ENCODE data around the gene CD47. TPM values are rescaled to one million over a fixed set of nuclear protein-coding genes. Genes with fewer than 3 reads are reported as not detected.

CD47 gene
- total RNA-seq, 2 donors from 2014 or later: 6.4 to 12.0 TPM

DNA sequence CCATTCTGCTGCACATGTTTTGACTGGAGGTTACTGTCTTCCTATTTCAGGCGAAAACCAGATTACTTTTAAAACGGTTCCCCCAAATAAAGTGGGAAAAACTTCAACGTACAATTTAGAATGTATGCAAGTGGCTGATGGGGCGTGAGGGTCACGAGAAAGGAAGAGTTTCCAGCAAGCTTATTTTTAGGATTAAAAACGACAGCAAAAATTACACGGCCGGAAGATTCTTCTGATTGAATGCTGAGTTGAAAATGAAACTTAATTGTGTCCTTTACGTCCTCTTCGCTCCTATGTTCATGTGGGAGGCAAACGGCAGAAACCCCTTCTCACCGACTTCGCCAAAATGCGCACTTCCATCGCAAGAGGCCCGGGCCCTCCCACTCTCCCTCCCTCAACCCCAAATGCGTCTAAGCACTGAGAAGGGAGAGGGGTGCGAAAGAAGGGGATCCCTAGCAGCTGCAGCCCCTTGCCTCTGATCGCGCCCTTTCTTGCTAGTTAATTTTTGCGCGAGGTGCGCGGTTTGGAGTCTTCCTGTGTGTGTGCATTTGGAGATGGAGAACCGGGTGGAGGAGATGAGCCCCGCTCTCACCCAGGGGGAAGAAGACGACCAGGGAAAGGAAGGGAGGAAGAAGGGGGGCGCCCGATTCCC lies 656 bp downstream of the CD47 start:
- Histone ChIP-seq H3K9ac (ENCODE audit: extremely low read depth, low read length, poor library complexity, severe bottlenecking) (peak overlapping the region; percentile 45), H3K27me3 (ENCODE audit: control insufficient read depth, insufficient read depth, low read length, poor library complexity, severe bottlenecking) (peaks cover 63% of the 10 kb centered on the region), H3K4me1 (ENCODE audit: control insufficient read depth, insufficient read depth, low read length) (no peaks in the 10 kb centered on the region), H3K4me3 (ENCODE audit: low read length) (peak overlapping the region; percentile 90), H3K9me3 (ENCODE audit: control insufficient read depth, low read length) (no peaks in the 10 kb centered on the region), H3K27ac (ENCODE audit: low read depth, low read length) (peak overlapping the region; percentile 27), H3K36me3 (ENCODE audit: control insufficient read depth, insufficient read depth, low read length) (no peaks in the 10 kb centered on the region)
- H3K9me3 Mint-ChIP-seq: no peaks in the 10 kb centered on the region
- H3K36me3 Mint-ChIP-seq (ENCODE audit: low read depth): no peaks in the 10 kb centered on the region
- H3K4me1 Mint-ChIP-seq: no peaks in the 10 kb centered on the region
- TF ChIP-seq CTCF (conservative IDR thresholded peaks at IDR 0.05): no peak
- 0 to 1% methylated on average over 10 to 29 of the region's 29 CpGs for WGBS, 2 experiments (ENCODE audit: insufficient coverage in 1 of 2, insufficient read length in 1 of 2)
- peaks cover 48% of the 10 kb centered on the region for H3K27me3 Mint-ChIP-seq (ENCODE audit: insufficient read depth)
- peak overlapping the region; percentile 79 for H3K4me3 Mint-ChIP-seq
- no peak overlapping the region for H3K27ac Mint-ChIP-seq
- peak; percentile 73 for DNase-seq

- Histone ChIP-seq H3K27me3 (ENCODE audit: control insufficient read depth, insufficient read depth, low read length, poor library complexity, severe bottlenecking) (peaks cover 58% of the 10 kb centered on the region), H3K27ac (ENCODE audit: low read depth, low read length) (no peak overlapping the region), H3K4me3 (ENCODE audit: low read length) (peak overlapping the region; percentile 90), H3K9me3 (ENCODE audit: control insufficient read depth, low read length) (no peaks in the 10 kb centered on the region), H3K9ac (ENCODE audit: extremely low read depth, low read length, poor library complexity, severe bottlenecking) (no peak overlapping the region), H3K36me3 (ENCODE audit: control insufficient read depth, insufficient read depth, low read length) (no peaks in the 10 kb centered on the region), H3K4me1 (ENCODE audit: control insufficient read depth, insufficient read depth, low read length) (no peaks in the 10 kb centered on the region)
- WGBS, 2 experiments (ENCODE audit: insufficient coverage in 1 of 2, insufficient read length in 1 of 2): 19 to 20% methylated on average over 1 to 10 of the region's 10 CpGs
- no peaks in the 10 kb centered on the region for H3K36me3 Mint-ChIP-seq (ENCODE audit: low read depth)
- peaks cover 45% of the 10 kb centered on the region for H3K27me3 Mint-ChIP-seq (ENCODE audit: insufficient read depth)
- no peak for DNase-seq
- TF ChIP-seq CTCF (conservative IDR thresholded peaks at IDR 0.05): no peak
- peak overlapping the region; percentile 79 for H3K4me3 Mint-ChIP-seq
- no peak overlapping the region for H3K27ac Mint-ChIP-seq
- H3K9me3 Mint-ChIP-seq: no peaks in the 10 kb centered on the region
- H3K4me1 Mint-ChIP-seq: no peaks in the 10 kb centered on the region
These were observed 1.3 kb downstream of the CD47 start for GRCh38 chr3:108089579-108089978.

DNA sequence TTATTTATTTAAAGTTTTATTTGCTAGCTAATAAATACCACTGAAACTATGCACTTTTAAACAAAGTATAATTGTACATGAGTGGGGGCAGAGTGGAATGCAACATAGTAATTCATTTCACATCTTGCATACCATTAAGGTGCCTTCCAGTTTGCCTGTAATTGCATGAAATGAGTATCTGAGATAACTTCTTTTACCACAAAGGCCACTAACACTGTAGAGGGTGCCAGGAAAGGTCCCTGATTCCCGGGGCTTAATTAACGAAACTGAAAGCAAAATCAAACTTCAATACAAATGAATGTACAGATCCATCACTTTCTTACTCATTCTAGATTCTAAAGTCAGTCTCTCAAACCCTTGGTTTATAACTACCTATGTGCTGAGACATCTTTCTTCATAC lies 2.1 kb downstream of the CD47 start:
- Mint-ChIP-seq H3K36me3 (ENCODE audit: low read depth) (no peaks in the 10 kb centered on the region), H3K4me1 (no peaks in the 10 kb centered on the region), H3K9me3 (no peaks in the 10 kb centered on the region), H3K27me3 (ENCODE audit: insufficient read depth) (peaks cover 43% of the 10 kb centered on the region), H3K4me3 (no peak overlapping the region), H3K27ac (no peak overlapping the region)
- Histone ChIP-seq H3K27me3 (ENCODE audit: control insufficient read depth, insufficient read depth, low read length, poor library complexity, severe bottlenecking) (peaks cover 58% of the 10 kb centered on the region), H3K9me3 (ENCODE audit: control insufficient read depth, low read length) (no peaks in the 10 kb centered on the region), H3K4me3 (ENCODE audit: low read length) (no peak overlapping the region), H3K36me3 (ENCODE audit: control insufficient read depth, insufficient read depth, low read length) (no peaks in the 10 kb centered on the region), H3K4me1 (ENCODE audit: control insufficient read depth, insufficient read depth, low read length) (no peaks in the 10 kb centered on the region), H3K9ac (ENCODE audit: extremely low read depth, low read length, poor library complexity, severe bottlenecking) (no peak overlapping the region), H3K27ac (ENCODE audit: low read depth, low read length) (no peak overlapping the region)
- TF ChIP-seq CTCF (conservative IDR thresholded peaks at IDR 0.05): no peak
- WGBS, 2 experiments (ENCODE audit: insufficient coverage in 1 of 2, insufficient read length in 1 of 2): 85 to 89% methylated on average over 2 of the region's 2 CpGs
- DNase-seq: no peak

All from endodermal cell (in vitro differentiated cells).